Stimulated activated CD8-positive, alpha-beta memory T cell treated with anti-CD3 and anti-CD28 coated beads, Interleukin-7, amount 100 ng/mL, for 24 hours (primary cell): ENCODE data around the gene OOSP4A.

Experiments
- DNase-seq: peaks from one replicate; pipeline ENCODE4 v3.0.0-alpha.2; 2020; ENCODE audit warnings: low read depth

The OOSP4A gene

DNA sequence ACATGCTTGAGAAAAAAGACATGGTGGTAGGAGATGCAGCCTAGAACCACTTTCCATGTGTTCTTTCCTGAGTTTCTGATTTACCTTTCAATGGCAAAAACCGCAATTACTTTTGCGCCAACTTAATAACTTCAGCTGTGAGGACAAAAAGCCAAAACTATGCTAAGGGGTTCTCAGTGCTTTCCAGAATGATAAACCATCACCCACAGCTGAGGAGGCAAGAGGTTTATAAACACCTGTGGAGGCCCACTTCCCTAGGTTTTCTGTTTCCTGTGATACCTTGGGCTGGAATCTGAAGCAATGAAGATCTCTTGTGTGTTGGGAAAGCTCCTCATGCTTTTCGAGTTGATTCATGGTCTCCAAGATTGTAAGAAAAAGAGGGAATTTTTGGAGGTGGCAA is at the start of gene OOSP4A:
Gene OOSP4A, plus strand, starts transcription at position 301 of the 400 bp plus-strand sequence. Its CDS starts 0 bp downstream, at position 301.
- DNase-seq: no peak

DNA sequence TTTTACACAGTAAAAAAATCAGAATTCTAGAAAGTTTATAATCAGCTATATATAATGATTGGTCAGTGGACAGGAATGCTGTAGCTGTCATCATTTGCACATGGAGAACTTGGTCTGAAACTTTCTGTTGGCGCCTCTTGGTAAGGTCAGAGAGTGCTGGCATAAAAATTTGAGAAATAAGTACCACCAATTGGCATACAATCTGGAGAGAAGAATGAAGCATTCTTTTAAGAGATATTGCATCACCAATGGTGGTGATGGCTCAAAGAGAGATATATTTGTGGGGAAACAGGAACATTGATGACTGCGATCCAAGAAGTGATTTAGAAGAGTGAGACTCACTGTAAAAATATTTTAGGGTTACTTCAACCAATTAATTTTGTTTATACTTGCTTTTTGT is 45.4 kb upstream of the OOSP4A start:
- DNase-seq: no peak

DNA sequence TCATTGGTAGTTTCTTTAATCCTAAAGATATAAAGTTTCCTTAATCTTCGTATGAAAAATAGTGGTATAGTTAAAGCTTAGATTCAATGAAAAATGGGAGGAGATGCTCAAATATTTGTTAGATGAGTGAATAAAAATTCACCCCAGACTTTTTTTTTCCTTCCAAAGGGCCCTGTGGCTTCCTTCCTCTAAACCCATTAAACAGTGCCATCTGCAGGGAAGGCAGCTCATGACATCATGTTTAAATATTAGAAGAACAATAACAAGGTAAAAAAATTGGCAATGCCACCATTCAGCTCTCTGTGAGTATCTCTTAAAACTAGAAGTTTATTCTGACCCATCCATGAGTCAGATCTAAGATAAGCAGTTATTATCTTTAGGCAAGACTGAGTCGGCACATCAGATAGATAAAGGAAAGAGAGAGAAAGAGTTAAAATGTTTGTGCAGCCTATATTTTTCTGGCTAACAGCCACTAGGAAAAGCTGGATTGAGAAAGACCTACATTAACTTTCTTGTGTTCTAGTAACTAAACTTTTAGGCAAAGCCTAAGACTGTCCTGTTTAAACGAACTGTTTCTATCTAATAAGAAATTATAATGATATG is 44.7 kb upstream of the OOSP4A start:
- DNase-seq: no peak

DNA sequence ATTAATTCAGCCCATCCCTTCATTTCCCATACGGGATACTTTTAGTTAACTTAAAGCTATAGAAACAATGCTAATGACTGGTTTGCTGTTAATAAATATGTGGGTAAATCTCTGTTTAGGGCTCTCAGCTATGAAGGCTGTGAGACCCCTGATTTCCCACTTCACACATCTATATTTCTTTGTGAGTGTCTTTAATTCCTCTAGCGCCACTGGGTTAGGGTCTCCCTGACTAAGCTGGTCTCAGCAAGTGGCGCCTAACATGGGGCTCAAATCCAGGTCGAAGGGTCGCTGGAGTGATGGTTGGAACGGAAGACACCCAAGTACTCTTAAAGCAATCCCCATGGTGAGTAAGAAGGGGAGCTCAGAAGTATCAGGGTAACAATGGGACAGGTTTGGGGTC is 40.0 kb upstream of the OOSP4A start:
- no peak for DNase-seq

DNA sequence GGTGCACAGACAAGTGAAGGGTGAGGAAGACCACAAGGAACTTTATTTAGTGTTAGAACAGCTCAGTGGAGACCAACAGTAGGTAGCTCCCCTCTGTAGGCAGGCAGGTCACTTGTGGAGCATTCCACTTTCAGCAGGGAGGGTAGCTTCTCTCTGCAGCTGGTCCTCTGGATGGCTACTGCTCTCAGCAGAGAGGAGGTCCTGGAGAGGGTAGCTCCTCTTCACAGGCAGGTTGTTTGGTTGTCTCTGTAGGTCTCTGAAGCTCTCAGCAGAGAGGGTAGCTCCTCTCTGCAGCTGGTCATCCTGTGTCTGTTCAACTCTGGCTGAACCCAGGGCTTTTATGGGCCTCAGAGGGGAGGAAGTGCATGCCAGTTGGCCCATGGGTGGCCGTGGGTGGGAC is 32.1 kb upstream of the OOSP4A start:
- no peak for DNase-seq

GRCh38 chr11:59938132-59938531 is 25.7 kb upstream of the OOSP4A start, which contains the start of gene OOSP1:
Gene OOSP1, plus strand, starts transcription at chr11:59938432. Its CDS starts 23 bp downstream, at chr11:59938455.
- DNase-seq: no peak

GRCh38 chr11:59938718-59939117 is 25.1 kb upstream of the OOSP4A start:
- DNase-seq: no peak

DNA sequence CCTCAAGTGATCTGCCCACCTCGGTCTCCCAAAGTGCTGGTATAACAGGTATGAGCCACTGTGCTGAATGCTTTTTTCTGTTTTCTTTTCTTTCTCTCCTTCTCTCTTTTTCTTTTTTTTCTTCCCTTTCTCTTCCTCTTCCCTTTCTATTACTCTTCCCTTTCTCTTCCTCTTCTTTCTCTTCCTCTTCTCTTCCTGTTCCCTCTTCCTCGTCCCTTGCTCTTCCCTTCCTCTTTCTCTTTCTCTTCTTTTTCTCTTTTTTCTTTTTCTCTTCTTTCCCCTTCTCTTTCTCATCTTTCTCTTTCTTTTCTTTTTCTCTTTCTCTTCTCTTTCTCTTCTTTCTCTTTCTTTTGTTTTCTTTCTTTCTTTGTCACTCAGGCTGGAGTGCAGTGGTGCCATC is 24.4 kb upstream of the OOSP4A start:
- DNase-seq: no peak

- no peak for DNase-seq
Observed at GRCh38 chr11:59941091-59941490, 22.7 kb upstream of the OOSP4A start.

DNA sequence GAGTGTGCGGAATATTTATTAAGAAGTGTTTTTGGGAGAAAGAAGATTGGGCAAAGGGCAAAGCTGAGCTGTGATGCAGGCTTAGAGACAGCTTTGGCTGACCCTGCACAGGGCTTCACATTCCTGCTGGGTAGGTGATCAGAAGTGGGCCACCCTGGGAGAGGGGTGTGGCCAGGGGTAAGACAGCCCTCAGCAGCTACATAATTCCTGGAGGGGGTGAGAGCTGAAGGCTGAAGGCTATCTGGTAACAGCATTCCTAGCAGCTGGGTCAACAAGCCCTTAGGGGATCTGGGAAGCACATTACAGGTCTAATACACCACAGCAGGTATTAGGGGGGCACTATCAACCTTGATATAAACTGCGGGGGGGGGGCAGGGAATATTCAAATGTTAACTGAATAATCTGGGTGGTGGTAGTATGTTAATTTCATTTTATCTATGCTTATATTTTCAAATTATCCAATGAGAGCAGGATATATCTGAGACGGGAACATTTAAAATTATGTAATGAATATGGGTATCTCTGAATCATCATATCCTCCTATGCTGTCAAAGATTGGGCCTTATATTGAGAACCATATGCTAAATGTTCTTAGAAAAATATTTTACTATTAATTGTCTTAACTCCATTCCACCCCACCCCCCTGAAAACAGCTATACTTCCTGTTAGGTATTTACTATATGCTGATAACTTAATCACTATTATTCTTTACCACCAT is 19.7 kb upstream of the OOSP4A start:
- DNase-seq: no peak

GRCh38 chr11:59944720-59945119 is 19.1 kb upstream of the OOSP4A start:
- DNase-seq: no peak

- no peak for DNase-seq
Observed at GRCh38 chr11:59953463-59954218, 10.2 kb upstream of the OOSP4A start.

DNA sequence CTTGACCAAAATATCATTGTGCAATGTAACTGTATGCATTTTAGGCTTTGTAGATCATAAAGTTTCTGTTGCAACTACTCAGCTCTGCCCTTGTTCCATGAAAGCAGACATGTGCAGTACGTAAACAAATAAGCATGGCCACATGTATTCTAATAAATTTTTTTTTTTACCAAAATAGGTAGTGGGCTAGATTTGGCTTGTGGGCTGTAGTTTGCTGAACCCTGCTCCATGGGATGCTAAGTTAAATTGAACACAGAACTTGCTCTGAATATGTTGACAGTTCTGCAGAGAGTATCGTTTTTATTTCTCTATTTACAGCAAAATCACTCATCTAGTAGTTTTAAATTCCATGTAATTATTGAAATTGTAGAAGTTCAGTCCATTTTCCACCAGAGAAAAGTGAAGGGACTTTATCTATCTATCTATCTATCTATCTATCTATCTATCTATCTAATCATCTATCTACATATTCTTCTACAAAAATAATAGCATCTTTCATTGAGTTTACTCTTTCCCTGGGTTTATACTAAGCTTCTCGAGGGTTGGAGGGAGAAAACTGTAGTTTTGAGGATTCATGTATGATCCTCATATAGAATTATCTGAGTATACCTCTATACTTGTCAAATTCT is 9.5 kb upstream of the OOSP4A start:
- DNase-seq: no peak

- DNase-seq: no peak
Observed at GRCh38 chr11:59957094-59957493, 6.7 kb upstream of the OOSP4A start.

DNA sequence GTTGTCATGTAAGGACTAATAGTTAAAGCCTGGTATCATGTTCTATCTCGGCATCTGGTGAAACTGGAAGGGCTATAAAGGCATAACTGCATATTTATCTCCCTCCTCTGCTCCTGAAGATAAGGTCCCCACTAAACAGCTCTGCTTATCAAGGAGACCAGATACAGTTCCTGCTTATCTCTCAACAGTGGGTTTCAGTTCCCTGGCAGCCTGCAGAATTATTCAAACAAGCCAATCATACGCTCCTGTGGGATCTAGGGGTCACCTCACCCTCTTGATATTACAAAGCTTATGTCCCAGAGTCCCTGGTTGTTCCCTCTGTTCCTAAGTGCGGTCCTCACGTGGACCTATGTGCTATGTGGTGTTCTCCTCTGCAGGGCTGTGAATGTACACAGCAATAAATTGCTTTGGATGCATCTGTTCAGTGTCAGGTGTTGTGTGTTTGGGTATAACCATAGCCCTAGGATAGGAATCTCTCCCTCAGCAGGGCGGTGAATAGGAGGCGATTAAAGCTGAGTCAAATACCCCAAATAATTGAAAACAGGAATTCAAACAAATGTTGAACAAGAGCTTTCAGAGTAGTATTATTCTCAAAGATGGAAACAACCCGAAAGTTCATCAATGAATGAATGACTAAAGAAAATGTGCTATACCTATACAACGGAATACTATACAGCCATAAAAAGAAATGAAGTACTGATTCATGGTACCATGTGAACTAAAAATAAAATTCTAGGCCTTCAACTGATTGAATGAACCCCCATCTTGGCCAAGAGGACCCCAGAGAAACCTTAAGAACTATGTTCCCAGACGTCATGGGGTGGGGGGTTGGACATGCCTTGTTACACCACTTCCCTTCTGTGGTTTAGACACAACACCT is 3.1 kb upstream of the OOSP4A start:
- no peak for DNase-seq

GRCh38 chr11:59962107-59962482 is 1.7 kb upstream of the OOSP4A start:
- DNase-seq: no peak

DNA sequence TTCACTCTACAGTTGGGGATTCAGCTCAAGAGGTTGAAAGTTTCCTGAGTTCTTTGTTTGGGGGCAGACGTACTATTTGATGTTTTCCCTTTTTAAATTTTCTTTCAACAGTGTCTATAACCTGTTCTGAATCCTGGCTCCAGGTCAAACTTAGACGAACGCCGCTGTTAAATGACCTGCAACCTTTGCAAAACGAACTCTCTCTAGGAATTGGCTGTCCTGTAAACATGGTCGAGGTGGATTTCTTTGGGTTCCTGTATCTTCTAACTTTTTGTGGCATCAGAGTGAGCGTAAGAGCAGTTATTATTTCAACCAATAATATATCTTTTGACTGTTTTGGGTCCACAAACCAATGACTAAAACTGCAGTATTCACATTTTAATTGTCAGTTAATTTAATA is 1.6 kb downstream of the OOSP4A start:
- DNase-seq: no peak

- DNase-seq: no peak
Observed at GRCh38 chr11:59966201-59966600, 2.4 kb downstream of the OOSP4A start.

- no peak for DNase-seq
Observed at GRCh38 chr11:59967677-59968394, 4.0 kb downstream of the OOSP4A start.

- no peak for DNase-seq
Observed at GRCh38 chr11:59968395-59968783, 4.6 kb downstream of the OOSP4A start.

DNA sequence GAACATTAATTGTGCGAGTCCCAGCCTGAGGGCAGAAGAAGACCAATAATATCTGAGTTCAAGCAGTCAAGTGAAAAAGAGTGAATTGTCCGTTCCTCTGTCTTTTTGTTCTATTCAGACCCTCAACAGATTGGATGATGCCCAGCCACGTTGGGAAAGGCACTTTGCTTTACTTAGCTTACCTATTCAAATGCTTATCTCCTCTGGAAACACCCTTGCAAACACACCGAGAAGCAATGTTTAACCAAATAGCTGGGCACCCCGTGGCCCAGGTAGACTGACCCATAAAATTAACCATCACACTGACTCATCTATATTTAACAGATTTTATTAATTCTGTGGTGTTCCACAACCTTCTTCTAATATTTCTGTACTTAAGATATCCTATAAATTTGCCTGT is 9.3 kb downstream of the OOSP4A start:
- DNase-seq: no peak
